ENCODE data around the gene UBE2D2.

Gene UBE2D2

GRCh38 chr5:139663207-139664085 is 102.3 kb downstream of the UBE2D2 start:
- in situ Hi-C loops (cut with HindIII; ENCODE audit: low sequenced_read_pairs), result no loop called here
- no peak for TF ChIP-seq CTCF (IDR thresholded peaks at IDR 0.05; ENCODE audit: low read depth, low read length)
- no peak overlapping the region for H3K4me3 ChIP-seq (ENCODE audit: low read depth, low read length)
- no peak for DNase-seq (ENCODE audit: low read depth, low spot score)

- in situ Hi-C loops (cut with HindIII; ENCODE audit: low sequenced_read_pairs), result no loop called here
- TF ChIP-seq CTCF (IDR thresholded peaks at IDR 0.05; ENCODE audit: low read depth, low read length), result no peak
- H3K4me3 ChIP-seq (ENCODE audit: low read depth, low read length), result no peak overlapping the region
- no peak for DNase-seq (ENCODE audit: low read depth, low spot score)
Observed at GRCh38 chr5:139664086-139664693, 103.1 kb downstream of the UBE2D2 start.

- no peak for DNase-seq (ENCODE audit: low read depth, low spot score)
- no peak for TF ChIP-seq CTCF (IDR thresholded peaks at IDR 0.05; ENCODE audit: low read depth, low read length)
- in situ Hi-C loops (cut with HindIII; ENCODE audit: low sequenced_read_pairs), result no loop called here
- H3K4me3 ChIP-seq (ENCODE audit: low read depth, low read length), result no peak overlapping the region
Observed at GRCh38 chr5:139664727-139665351, 103.7 kb downstream of the UBE2D2 start.

- TF ChIP-seq CTCF (IDR thresholded peaks at IDR 0.05; ENCODE audit: low read depth, low read length), result no peak
- in situ Hi-C loops (cut with HindIII; ENCODE audit: low sequenced_read_pairs), result no loop called here
- no peak overlapping the region for H3K4me3 ChIP-seq (ENCODE audit: low read depth, low read length)
- no peak for DNase-seq (ENCODE audit: low read depth, low spot score)
Observed at GRCh38 chr5:139665626-139666025, 104.5 kb downstream of the UBE2D2 start.

GRCh38 chr5:139666551-139666950 is 105.4 kb downstream of the UBE2D2 start:
- no peak for TF ChIP-seq CTCF (IDR thresholded peaks at IDR 0.05; ENCODE audit: low read depth, low read length)
- in situ Hi-C loops (cut with HindIII; ENCODE audit: low sequenced_read_pairs), result no loop called here
- H3K4me3 ChIP-seq (ENCODE audit: low read depth, low read length), result no peak overlapping the region
- no peak for DNase-seq (ENCODE audit: low read depth, low spot score)

GRCh38 chr5:139667001-139667729 is 106.0 kb downstream of the UBE2D2 start:
- no peak for TF ChIP-seq CTCF (IDR thresholded peaks at IDR 0.05; ENCODE audit: low read depth, low read length)
- H3K4me3 ChIP-seq (ENCODE audit: low read depth, low read length), result no peak overlapping the region
- in situ Hi-C loops (cut with HindIII; ENCODE audit: low sequenced_read_pairs), result no loop called here
- no peak for DNase-seq (ENCODE audit: low read depth, low spot score)

All from astrocyte of the spinal cord (primary cell).